Ovary (tissue), 9 donors: ENCODE measurements around the gene ABT1. TPM values are rescaled to one million over a fixed set of nuclear protein-coding genes. Genes with fewer than 3 reads are reported as not detected.

Experiments
- DNase-seq, 5 donors: peaks; one replicate each; pipeline ENCODE4 v3.0.0-alpha.2; 2019 to 2020
- H3K27ac ChIP-seq, 2 donors: fragments of 200-600 bp; one replicate each; pipeline versions ENCODE4 v1.5.1 to v1.8.0; 2019 to 2022
- H3K27me3 ChIP-seq: fragments of 200-600 bp; one replicate; pipeline ENCODE4 v1.8.0; 2022
- H3K36me3 ChIP-seq: fragments of 200-600 bp; sonication (generic); one replicate; pipeline ENCODE4 v1.5.1; 2019
- H3K4me1 ChIP-seq: one replicate; pipeline ENCODE4 v1.8.1; 2013; ENCODE audit warnings: mild to moderate bottlenecking, moderate library complexity; ENCODE audit not compliant: insufficient read depth
- H3K4me3 ChIP-seq: fragments of 200-600 bp; sonication (generic); one replicate; pipeline ENCODE4 v1.5.1; 2017
- H3K9me3 ChIP-seq, 2 donors: fragments of 200-600 bp in 1 of 2; sonication (generic) in 1 of 2; one replicate each; pipeline versions ENCODE4 v1.5.1 to v1.8.1; 2013 to 2019; ENCODE audit warnings: mild to moderate bottlenecking in 1 of 2, moderate library complexity in 1 of 2
- EP300 ChIP-seq: sonication (generic); formaldehyde crosslinking; IDR thresholded peaks from one replicate; pipeline ENCODE4 v1.6.1; 2017; ENCODE audit warnings: antibody characterized with exemption
- POLR2A ChIP-seq: fragments of 450-650 bp; IDR thresholded peaks from one replicate; pipeline ENCODE4 v1.6.1; 2017; ENCODE audit warnings: antibody characterized with exemption, mild to moderate bottlenecking, moderate library complexity
- WGBS, 3 donors: extraction: QIAGEN DNeasy Blood & Tissue Kit in 1 of 3; methylation state at CpG; one replicate each; pipeline versions ENCODE4 v1.1.5 to v1.1.7; 2013 to 2017; 5-methylcytosine and 5-hydroxymethylcytosine counted together
- intact Hi-C, 4 donors: fragments of 100-400 bp; cut with DNase I; formaldehyde crosslinking; loops; one replicate each; pipeline versions ENCODE4 v1.11.0 to v1.15.1; 2022 to 2023
- polyA plus RNA-seq, 2 donors: library from polyadenylated mRNA; stranded (reverse); fragments of 200-250 nt in 1 of 2; fragments of 350-450 nt in 1 of 2; fragmentation: Illumina TruSeq in 1 of 2; extraction: RNeasy Lipid Tissue Mini Kit (QIAGEN cat#74804) in 1 of 2; gene quantifications; one replicate each; pipeline ENCODE4 v1.2.3, GENCODE V29; 2013 to 2014
- total RNA-seq, 7 donors: library from RNA; depleted of rRNA in 2 of 7; stranded (reverse); fragments of >200 nt in 2 of 7; fragmentation: NEBNext Ultra II Directional in 3 of 7; extraction: Animal tissue kit (Norgen Biotek cat#: 25700) in 3 of 7; gene quantifications; one replicate each; pipeline versions ENCODE4 v1.1.0 to v1.2.4, GENCODE V29; 2016 to 2023
- TF ChIP-seq, protein P1 (sequence below), 3 donors: fragments of 450-650 bp in 2 of 3; fragments of 200-600 bp in 1 of 3; IDR thresholded peaks; one replicate each; pipeline versions ENCODE4 v1.5.1 to v1.8.0; 2016 to 2022; ENCODE audit warnings: antibody characterized with exemption in 3 of 3, mild to moderate bottlenecking in 1 of 3
- donor health status: DM: no; HTN: no; CAD: no; lungs with moderate emphysema.
- donor health status: DM: no; HTN: no; CAD: no.
- donor health status: Bipolar disorder and iron deficiency.
- donor health status: DM: yes; HTN: yes; CAD: no.
- donor health status: DM: no; HTN: no; CAD: no.
- donor health status: DM: yes; HTN: yes; CAD: no.

The ABT1 gene
- total and polyA plus RNA-seq, 9 donors, result 8.5 to 18.2 (median 15.5) TPM

DNA sequence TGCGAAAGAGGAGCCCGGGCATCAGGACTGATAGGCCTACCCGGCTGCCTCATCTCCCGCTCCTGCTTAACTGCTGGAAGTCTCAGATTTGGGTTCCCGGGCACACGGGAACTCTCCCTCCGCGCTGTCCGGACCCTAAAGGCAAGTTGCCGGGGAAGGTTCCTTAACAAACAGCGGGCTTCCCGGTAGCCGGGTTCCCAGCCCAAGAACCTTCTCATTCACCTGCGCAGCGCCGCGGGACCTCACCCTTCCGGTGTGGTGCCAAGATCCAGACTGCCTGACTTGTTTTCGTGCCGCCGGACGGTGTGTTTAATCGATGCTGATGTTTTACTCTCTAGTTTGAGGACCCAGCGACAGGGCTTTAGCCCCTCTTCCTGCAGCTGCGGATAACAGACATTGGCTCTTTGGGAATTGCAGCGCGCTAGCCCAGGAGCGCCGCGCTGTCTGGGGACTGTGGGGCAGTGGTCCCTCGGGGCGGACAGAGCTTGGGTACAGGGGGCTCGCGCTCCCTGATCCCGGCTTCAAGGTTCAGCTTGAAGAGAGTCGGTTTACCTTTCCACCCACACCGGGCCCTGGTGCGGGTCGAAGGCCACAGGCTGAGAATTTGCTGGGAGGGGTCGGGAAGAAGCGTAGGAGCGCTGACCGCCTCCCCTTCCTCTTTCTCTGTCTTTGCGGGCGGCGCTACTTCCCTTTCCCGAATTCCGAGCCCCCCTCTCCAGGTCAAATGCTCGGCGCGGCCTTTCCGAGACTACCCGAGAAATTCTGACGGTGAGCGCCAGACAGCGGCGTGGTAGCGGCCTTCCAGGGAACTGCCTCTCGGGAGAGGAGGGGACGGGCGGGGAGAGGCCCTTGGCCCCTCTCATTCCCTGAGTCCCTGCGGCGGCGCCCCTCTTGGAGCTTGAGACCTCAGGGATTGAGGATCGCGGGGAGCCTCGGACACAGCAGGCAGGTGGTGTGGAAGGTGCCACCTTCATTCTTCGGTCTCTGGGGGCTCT, 17.2 kb downstream of the ABT1 start:
- no peak for DNase-seq
- Histone ChIP-seq H3K27me3 (no peaks in the 10 kb centered on the region), H3K4me1 (no peaks in the 10 kb centered on the region), H3K36me3 (no peaks in the 10 kb centered on the region), H3K27ac (no peak overlapping the region), H3K9me3 (no peaks in the 10 kb centered on the region), H3K4me3 (no peak overlapping the region)
- 2 to 3% (median 2%) methylated on average over 68 of the region's 68 CpGs for WGBS, 3 donors
- no peak for TF ChIP-seq POLR2A
- TF ChIP-seq, protein P1, sequence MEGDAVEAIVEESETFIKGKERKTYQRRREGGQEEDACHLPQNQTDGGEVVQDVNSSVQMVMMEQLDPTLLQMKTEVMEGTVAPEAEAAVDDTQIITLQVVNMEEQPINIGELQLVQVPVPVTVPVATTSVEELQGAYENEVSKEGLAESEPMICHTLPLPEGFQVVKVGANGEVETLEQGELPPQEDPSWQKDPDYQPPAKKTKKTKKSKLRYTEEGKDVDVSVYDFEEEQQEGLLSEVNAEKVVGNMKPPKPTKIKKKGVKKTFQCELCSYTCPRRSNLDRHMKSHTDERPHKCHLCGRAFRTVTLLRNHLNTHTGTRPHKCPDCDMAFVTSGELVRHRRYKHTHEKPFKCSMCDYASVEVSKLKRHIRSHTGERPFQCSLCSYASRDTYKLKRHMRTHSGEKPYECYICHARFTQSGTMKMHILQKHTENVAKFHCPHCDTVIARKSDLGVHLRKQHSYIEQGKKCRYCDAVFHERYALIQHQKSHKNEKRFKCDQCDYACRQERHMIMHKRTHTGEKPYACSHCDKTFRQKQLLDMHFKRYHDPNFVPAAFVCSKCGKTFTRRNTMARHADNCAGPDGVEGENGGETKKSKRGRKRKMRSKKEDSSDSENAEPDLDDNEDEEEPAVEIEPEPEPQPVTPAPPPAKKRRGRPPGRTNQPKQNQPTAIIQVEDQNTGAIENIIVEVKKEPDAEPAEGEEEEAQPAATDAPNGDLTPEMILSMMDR (IDR thresholded peaks at IDR 0.05), result no peak
- TF ChIP-seq EP300, result no peak
- intact Hi-C loops, result no loop called here

DNA sequence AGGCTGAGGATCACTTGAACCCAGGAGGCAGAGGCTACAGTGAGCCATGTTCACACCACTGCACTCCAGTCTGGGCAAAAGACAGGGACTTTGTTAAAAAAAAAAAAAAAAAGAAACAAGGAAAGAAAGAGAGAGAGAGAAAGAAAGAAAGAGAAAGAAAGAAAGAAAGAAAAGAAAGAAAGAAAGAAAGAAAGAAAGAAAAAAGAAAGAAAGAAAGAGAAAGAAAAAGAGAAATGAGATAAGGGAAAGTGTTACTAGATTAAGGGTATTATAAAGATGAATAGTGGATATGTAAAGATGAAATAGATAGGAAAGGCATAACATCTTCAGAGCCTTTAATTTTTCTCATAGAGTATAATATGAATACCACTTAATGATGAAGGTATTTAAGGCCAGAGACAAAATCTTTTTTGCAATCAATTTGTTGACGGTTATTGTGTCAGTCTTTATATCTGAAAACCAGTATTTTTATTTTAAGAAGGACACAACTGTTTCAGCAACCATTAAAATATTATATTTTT, 26.6 kb downstream of the ABT1 start:
- Histone ChIP-seq H3K9me3 (no peaks in the 10 kb centered on the region), H3K27ac (no peak overlapping the region), H3K27me3 (no peaks in the 10 kb centered on the region), H3K4me3 (no peak overlapping the region), H3K36me3 (no peaks in the 10 kb centered on the region), H3K4me1 (no peaks in the 10 kb centered on the region)
- no peak for DNase-seq
- TF ChIP-seq EP300 (no peak), POLR2A (no peak)
- TF ChIP-seq, protein P1 (IDR thresholded peaks at IDR 0.05), result no peak
- 0 to 88% (median 0%) methylated on average over 1 of the region's 1 CpG for WGBS, 3 donors
- intact Hi-C loops, result no loop called here

DNA sequence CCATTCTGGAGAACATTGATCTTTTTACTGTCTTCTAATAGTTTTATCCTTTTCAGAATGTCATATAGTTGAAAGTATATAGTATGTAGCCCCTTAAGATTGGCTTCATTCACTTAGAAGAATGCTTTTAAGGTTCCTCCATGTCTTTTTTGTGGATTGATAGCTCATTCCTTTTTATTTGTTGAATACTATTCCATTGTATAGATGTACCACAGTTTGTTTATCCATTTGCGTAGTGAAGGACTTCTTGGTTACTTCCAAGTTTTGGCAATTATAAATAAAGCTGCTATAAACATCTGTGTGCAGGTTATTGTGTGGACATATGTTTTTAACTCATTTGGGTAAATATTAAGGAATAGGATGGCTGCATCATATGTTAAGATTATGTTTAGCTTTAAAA, 27.8 kb downstream of the ABT1 start:
- intact Hi-C loops, result no loop called here
- Histone ChIP-seq H3K27me3 (no peaks in the 10 kb centered on the region), H3K9me3 (no peaks in the 10 kb centered on the region), H3K27ac (no peak overlapping the region), H3K36me3 (no peaks in the 10 kb centered on the region), H3K4me1 (no peaks in the 10 kb centered on the region), H3K4me3 (no peak overlapping the region)
- 90 to 95% (median 92%) methylated on average over 1 of the region's 1 CpG for WGBS, 3 donors
- no peak for DNase-seq
- TF ChIP-seq POLR2A (no peak), EP300 (no peak)
- TF ChIP-seq, protein P1 (IDR thresholded peaks at IDR 0.05), result no peak

GRCh38 chr6:26627843-26628242, 31.1 kb downstream of the ABT1 start:
- intact Hi-C loops, result no loop called here
- no peaks in the 10 kb centered on the region for H3K36me3 ChIP-seq
- DNase-seq, result no peak
- H3K27ac ChIP-seq, result no peak overlapping the region
- TF ChIP-seq EP300 (no peak), POLR2A (no peak)
- TF ChIP-seq, protein P1 (IDR thresholded peaks at IDR 0.05), result no peak
- H3K27me3 ChIP-seq, result no peaks in the 10 kb centered on the region
- WGBS, 3 donors, result 61 to 70% (median 64%) methylated on average over 7 of the region's 7 CpGs
- no peaks in the 10 kb centered on the region for H3K9me3 ChIP-seq
- no peaks in the 10 kb centered on the region for H3K4me1 ChIP-seq
- no peak overlapping the region for H3K4me3 ChIP-seq
